Daoy (cell line): Measurements from ENCODE around the gene SOBP. TPM values are rescaled to one million over a fixed set of nuclear protein-coding genes. Genes with fewer than 3 reads are reported as not detected.

Experiments
- DNase-seq: peaks from one replicate; pipeline ENCODE4 v3.0.0-alpha.2; 2015; ENCODE audit warnings: low read depth
- total RNA-seq: library from RNA; depleted of rRNA; stranded (reverse); fragments of >200 nt; shearing (Covaris generic); gene quantifications from 2 replicates; pipeline ENCODE4 v1.2.3, GENCODE V29; 2014

SOBP gene
- total RNA-seq, 1 experiment from 2014 or later = 2.1 TPM

DNA sequence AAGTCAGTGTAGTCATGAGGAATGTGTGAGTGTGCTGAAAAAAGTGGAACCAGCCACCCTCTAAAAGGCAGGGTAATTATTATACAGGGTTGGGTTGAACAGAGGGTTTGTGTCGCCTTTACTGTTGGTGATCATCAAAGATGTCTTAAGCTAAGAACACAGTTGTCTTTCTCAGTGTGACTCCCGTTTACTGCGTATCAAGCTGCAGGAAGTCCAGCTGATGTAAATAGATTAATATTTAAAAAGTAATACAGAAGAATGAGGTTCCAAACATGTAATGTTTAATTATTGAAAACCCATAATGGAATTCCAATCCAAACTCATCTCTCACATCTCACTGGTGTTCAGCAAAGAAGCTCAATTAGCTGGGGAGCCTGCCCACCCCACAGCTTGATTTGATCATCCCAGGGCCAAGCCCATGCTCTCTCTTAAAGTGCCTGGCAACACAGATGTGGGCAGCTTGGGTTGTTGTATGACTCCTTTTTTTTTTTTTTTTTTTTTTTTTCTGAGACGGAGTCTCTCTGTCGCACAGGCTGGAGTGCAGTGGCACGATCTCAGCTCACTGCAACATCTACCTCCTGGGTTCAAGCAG, 127.5 kb downstream of the SOBP start:
- no peak for DNase-seq

DNA sequence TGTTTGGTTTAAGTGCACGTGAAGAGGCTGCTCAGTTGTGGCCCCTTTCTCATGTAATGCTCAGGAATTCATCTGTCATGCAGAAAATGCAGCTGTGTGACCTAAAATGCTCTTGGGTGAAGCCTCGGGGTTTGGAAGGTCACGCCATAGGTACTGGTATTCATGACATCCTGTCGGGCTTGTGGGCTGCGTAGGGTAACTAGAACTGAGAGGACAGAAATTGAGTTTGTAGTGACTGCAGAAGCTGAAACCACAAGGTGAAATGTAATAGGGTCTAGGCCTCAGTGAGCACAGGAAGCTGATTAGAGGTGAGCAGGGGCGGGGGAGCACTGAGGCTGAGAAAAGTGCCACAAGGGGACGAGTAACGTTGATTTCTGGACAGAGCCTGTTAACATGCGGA, 128.8 kb downstream of the SOBP start:
- no peak for DNase-seq

GRCh38 chr6:107620732-107621131, 130.8 kb downstream of the SOBP start:
- DNase-seq = no peak

GRCh38 chr6:107621229-107621937, 131.5 kb downstream of the SOBP start:
- DNase-seq = no peak

GRCh38 chr6:107622269-107622668, 132.4 kb downstream of the SOBP start:
- DNase-seq = no peak

- DNase-seq = no peak
Observed at GRCh38 chr6:107624050-107624449, 134.1 kb downstream of the SOBP start.

DNA sequence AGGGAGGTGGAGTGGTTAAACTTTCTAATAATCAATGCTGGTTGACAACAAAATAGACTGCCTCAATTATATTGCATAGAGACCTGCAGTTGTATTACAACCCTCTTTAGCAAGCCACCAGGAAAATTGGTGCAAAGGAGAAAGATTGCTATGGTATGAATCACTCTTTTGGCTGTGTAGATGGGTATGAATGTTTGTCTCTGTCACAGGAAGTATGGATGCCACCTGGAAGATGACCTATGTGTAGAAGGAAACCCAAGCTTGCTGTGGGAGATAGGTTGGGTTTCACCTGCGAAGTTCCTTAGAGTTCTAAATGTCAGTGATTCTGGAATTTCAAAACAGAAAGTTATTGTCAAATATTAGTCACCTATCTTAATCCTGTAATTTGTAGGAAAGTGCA, 134.6 kb downstream of the SOBP start:
- DNase-seq = peak; percentile 43

DNA sequence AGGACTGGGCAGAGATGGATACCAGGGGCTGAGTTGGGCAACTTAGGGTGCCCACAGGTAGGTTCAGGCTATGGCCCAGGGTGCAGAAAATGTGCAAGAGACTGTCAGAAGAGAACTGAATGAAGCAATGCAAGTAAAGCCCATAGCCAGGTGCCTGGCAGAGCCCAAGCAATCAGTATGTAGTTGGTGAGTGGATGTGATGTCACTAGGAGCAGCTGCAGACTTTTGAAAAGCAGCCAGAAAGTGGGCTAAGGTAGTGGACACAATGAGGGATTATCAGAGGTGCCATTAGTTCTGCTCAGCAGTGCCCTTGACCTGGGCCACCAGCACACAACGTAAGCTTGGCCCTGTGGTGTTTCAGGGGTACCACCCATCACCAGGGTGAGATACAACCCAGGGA, 135.3 kb downstream of the SOBP start:
- DNase-seq = no peak

GRCh38 chr6:107626645-107627044, 136.7 kb downstream of the SOBP start:
- DNase-seq = no peak

- DNase-seq = no peak
Observed at GRCh38 chr6:107627969-107628368, 138.1 kb downstream of the SOBP start.

DNA sequence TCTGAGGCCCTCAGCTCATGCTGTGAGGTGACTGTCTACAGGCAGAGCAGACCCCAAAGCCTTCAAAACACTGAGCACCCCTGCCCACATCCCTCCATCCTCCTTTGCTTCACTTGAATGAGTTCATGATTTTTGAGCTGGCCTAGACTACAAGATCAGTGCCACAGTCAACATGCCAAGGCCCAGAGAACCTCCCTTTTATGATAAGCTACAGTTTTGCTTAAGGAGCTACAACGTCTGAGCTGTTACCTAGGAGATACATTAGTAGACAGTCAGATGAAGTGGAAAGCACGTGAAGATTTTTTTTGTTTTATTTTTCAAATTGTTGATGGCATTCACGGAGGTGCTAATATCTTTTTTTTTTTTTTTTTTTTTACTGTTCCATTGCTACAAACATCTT, 139.0 kb downstream of the SOBP start:
- DNase-seq = no peak

DNA sequence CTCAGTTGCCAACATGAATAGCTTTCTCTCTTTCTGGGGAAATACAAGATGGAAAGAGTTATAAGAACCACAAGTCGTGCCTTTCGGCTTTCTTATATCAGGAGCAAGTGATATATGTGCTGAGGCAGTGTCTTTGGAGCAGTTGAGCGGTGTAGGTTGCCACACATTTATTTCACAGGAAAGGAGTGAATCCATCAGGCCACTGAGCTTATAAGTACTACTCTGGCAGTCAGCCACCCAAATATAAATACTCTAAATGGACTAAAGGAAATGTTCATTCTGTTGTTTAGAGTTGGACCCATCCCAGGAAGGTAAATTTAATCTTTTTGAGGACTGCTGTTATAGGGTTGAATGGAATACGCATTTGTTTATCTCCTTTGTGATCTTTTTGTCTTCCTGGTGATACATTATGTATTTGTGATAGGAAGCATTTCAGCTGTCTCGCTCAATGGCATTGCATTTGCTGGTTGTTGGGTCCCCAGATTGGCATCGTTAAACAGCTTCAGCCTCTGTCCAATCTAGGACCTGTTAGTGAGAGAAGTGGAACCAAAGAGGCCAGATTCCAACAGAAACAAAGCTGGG, 139.7 kb downstream of the SOBP start:
- no peak for DNase-seq

GRCh38 chr6:107630348-107630977, 140.5 kb downstream of the SOBP start:
- DNase-seq = no peak

DNA sequence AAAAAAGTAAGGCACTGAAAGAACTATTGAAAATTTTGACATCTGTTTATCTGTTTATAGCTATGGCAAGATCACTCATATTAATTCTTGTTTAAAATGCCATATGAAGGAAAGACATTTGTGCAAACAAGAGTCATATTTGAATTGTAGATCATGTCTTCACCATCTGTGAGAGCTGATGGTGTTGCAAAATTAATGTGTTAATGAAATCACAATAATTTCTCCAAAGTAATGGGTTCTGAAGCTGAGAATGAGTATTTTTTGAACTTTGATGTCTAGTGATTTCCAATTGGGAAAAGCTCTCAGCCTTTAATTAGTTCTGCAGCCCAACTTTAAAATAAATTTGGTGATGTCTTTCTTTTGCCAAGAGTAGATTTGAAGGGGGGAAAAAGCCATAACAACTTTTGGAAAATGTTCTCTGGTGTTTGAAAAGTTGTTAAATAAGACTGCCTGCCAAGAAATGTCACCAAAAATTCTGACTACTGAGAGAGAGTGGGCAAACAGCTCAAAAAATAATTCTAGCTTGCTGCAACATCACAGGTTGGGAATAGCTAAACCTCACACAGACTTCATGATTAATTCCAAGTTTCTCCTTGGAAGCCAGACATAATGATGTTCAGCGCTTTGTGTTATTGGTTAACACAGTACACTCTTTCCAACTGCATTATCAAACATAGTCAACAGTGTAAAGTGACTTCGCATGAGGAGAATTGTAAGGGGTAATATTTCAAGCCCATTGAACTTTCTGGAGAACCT, 142.6 kb downstream of the SOBP start:
- DNase-seq = no peak

DNA sequence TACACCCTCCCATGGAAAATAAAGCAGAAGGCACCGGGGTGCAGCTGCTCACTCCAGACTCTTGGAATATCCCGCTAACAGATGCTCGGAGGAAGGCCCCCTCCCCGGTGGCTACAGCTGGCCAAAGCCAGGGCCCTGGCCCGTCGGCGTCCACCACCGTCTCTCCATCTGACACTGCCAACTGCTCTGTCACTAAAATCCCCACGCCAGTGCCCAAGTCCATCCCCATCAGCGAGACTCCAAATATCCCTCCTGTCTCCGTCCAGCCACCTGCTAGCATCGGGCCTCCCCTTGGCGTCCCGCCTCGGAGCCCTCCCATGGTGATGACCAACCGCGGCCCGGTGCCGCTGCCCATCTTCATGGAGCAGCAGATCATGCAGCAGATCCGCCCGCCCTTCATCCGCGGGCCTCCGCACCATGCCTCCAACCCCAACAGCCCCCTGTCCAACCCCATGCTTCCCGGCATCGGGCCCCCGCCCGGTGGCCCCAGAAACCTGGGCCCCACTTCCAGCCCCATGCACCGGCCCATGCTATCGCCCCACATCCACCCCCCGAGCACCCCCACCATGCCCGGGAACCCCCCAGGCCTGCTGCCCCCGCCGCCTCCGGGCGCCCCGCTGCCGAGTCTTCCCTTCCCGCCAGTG, 143.9 kb downstream of the SOBP start:
- no peak for DNase-seq

DNA sequence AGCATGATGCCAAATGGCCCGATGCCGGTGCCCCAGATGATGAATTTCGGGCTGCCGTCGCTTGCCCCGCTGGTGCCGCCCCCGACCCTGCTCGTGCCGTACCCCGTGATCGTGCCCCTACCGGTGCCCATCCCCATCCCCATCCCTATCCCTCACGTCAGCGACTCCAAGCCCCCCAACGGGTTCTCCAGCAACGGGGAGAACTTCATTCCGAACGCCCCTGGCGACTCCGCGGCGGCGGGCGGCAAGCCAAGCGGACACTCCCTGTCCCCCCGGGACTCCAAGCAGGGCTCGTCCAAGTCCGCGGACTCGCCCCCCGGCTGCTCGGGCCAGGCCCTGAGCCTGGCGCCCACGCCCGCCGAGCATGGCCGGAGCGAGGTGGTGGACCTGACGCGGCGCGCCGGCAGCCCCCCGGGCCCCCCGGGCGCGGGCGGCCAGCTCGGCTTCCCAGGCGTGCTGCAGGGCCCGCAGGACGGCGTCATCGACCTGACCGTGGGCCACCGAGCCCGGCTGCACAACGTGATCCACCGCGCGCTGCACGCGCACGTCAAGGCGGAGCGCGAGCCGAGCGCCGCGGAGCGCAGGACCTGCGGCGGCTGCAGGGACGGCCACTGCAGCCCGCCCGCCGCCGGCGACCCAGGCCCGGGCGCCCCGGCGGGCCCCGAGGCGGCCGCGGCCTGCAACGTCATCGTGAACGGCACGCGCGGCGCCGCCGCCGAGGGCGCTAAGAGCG, 144.6 kb downstream of the SOBP start:
- no peak for DNase-seq

DNA sequence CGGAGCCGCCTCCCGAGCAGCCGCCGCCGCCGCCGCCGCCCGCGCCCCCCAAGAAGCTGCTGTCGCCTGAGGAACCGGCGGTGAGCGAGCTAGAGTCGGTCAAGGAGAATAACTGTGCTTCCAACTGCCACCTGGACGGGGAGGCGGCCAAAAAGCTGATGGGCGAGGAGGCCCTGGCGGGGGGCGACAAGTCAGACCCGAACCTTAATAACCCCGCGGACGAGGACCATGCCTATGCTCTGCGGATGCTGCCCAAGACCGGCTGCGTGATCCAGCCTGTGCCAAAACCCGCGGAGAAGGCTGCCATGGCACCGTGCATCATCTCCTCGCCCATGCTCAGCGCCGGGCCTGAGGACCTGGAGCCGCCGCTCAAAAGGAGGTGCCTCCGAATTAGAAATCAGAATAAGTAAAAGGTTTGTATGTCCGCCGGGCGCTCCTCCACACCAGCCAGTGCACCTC, 145.2 kb downstream of the SOBP start:
- no peak for DNase-seq

DNA sequence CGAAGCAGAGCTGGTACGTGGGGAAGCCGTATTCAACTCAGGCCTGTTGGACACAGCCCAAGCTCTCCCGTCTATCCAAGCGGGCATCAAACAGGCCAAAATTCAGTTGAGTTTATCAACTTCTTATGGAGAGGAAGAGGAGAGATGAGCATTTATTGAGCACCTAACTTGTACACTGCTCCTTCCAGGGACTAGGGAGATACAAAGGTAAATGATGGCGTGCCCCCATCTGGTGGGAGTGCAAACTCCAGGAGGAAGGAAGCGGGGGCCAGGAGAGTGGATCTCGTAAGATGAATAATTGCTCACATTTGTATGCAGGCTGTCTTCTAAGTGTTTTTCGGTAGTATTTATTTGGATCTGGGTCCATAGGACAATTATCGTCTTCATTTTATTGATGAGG, 146.6 kb downstream of the SOBP start:
- DNase-seq = no peak

DNA sequence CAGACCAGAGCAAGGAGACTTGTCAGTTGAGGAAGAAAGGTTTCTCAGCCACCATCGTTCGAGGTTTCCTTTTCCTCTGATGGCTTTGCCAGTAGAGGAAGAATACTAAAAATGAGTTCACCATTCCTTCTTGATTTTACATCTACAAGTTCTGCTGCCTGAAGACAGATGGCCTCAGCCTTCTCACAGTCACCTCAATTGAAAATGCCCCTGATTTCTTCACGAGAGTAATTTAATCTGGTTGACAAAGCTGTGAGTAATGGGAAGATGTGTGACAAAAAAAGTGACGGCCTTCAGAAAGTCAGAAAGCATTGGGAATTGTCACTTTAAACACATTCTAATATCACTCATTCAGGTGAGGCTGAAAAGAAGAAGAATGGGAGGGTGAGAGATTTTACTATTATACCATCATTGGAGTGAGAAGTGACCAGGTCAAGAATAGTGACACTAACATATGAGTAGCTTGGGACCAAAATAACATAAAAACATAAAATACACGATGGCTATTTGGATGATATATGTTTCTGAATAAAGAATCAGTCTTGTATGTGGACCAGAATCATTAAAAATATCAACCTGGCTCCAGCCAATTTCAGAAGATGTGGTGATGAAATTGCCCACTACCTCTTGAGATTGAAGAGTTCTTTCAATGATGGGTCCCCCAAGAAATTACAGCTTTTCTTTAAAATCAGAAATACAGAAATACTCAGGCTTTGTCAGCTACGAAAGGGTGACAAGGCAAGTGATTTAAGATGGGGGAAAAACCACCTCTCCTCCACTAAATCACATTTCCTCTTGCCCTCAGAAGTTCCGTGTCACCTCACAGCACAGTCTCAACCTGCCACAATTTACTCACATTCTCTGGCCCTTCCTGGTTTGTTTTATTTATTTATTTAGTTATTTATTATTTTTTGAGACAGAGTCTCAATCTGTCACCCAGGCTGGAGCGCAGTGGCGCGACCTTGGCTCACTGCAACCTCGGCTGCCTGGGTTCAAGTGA, 147.7 kb downstream of the SOBP start:
- no peak for DNase-seq

- DNase-seq = no peak
Observed at GRCh38 chr6:107638493-107638892, 148.6 kb downstream of the SOBP start.
